OCI-LY3 (cell line): ENCODE data around the gene BRSK1.

Experiments used
- H2AFZ ChIP-seq: fragments of 200-600, 300-600 bp; shearing (Covaris generic); 2 replicates; pipeline ENCODE4 v1.6.0; 2014; ENCODE audit warnings: antibody characterized with exemption, low read depth, low read length
- H3K27ac ChIP-seq: fragments of 200-600, 300-600 bp; sonication (generic); 2 replicates; pipeline ENCODE4 v1.5.1; 2014; ENCODE audit warnings: mild to moderate bottlenecking, low read length, moderate library complexity, mixed read lengths
- H3K27me3 ChIP-seq: fragments of 200-600, 300-600 bp; sonication (generic); 2 replicates; pipeline ENCODE4 v1.6.1; 2014; ENCODE audit warnings: low read depth, low read length, mixed read lengths
- H3K36me3 ChIP-seq: fragments of 200-600, 300-600 bp; sonication (generic); replicated peaks from 2 replicates; pipeline ENCODE3; 2014; ENCODE audit warnings: low read depth, low read length, mixed read lengths
- H3K4me1 ChIP-seq: fragments of 300-600, 200-600 bp; sonication (generic); 2 replicates; pipeline ENCODE4 v1.6.1; 2014; ENCODE audit warnings: low read length, mixed read lengths
- H3K4me2 ChIP-seq: fragments of 200-600, 300-600 bp; sonication (generic); 2 replicates; pipeline ENCODE4 v1.6.1; 2014; ENCODE audit warnings: low read length, mixed read lengths
- H3K4me3 ChIP-seq: fragments of 300-600, 200-600 bp; sonication (generic); 2 replicates; pipeline ENCODE4 v1.5.1; 2014; ENCODE audit warnings: antibody characterized with exemption, mild to moderate bottlenecking, low read length, moderate library complexity
- H3K79me2 ChIP-seq: fragments of 300-600, 200-600 bp; shearing (Covaris generic); 2 replicates; pipeline ENCODE4 v1.6.1; 2014; ENCODE audit warnings: mild to moderate bottlenecking, low read length, mixed read lengths
- H3K9ac ChIP-seq: fragments of 300-600, 200-600 bp; shearing (Covaris generic); 2 replicates; pipeline ENCODE4 v1.6.0; 2014; ENCODE audit warnings: mild to moderate bottlenecking, low read length, moderate library complexity
- H3K9me3 ChIP-seq: fragments of 200-600, 300-600 bp; shearing (Covaris generic); 2 replicates; pipeline ENCODE4 v1.6.1; 2014; ENCODE audit warnings: low read length, mixed read lengths; ENCODE audit not compliant: insufficient read depth
- H4K20me1 ChIP-seq: fragments of 200-600, 300-600 bp; sonication (generic); 2 replicates; pipeline ENCODE4 v1.6.1; 2016; ENCODE audit warnings: low read length, mixed read lengths; ENCODE audit not compliant: insufficient read depth
- CTCF ChIP-seq: fragments of 200-600, 300-600 bp; sonication (generic); IDR thresholded peaks from 2 replicates; pipeline ENCODE4 v1.5.1; 2014; ENCODE audit warnings: antibody characterized with exemption, low read length, low read depth
- EZH2phosphoT487 ChIP-seq: fragments of 200-600 bp; shearing (Covaris generic); IDR thresholded peaks from 2 replicates; pipeline ENCODE4 v1.6.1; 2018; ENCODE audit warnings: antibody characterized with exemption, mixed run types, low read depth

Gene BRSK1

DNA sequence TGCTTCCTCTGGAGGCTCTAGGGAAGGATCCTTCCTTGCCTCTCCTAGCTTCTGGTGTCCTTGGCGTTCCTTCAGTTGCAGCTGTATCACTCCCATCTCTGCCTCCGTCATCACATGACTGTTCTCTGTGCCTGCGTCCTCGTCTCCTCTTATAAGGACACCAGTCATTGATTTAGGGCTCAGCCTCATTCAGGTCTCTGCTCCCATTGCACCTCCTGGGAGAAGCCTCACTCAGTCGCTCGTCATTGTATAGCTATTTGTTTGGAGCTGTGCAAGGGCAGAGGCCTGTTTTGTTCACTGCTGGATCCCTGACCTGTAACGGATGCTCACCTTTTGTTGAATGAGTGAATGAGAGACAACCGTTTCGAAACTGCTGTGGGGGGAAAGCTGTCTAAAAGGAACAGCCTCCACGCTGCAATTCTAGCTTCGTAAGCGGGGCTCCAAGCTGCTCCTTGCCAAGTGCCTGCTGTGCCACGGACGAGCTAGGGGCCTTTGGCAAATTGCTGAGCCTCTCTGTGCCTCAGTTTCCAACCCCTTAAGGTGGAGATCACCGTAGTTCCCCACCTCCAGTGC is 17.2 kb downstream of the BRSK1 start:
- peak overlapping the region; percentile 86 for H3K4me2 ChIP-seq
- H3K79me2 ChIP-seq: no peaks in the 10 kb centered on the region
- no peak for TF ChIP-seq CTCF
- no peak for TF ChIP-seq EZH2phosphoT487
- no peak overlapping the region for H3K9ac ChIP-seq
- H3K36me3 ChIP-seq: no peaks in the 10 kb centered on the region
- peaks cover 6% of the 10 kb centered on the region; the same call in 1 of the 2 replicates for H3K27me3 ChIP-seq
- no peaks in the 10 kb centered on the region for H3K9me3 ChIP-seq
- peak overlapping the region; percentile 85 for H3K4me3 ChIP-seq
- no peak overlapping the region for H3K27ac ChIP-seq
- no peaks in the 10 kb centered on the region for H4K20me1 ChIP-seq
- no peak overlapping the region; the same call in 1 of the 2 replicates for H2AFZ ChIP-seq
- H3K4me1 ChIP-seq: peaks cover 10% of the 10 kb centered on the region; the same call in 1 of the 2 replicates

- peak overlapping the region; percentile 99 for H2AFZ ChIP-seq
- peak overlapping the region; percentile 70 for H3K9ac ChIP-seq
- H3K27ac ChIP-seq: peak overlapping the region; percentile 20; the same call in 1 of the 2 replicates
- no peaks in the 10 kb centered on the region for H4K20me1 ChIP-seq
- H3K79me2 ChIP-seq: no peaks in the 10 kb centered on the region
- TF ChIP-seq EZH2phosphoT487 (no peak), CTCF (peak; percentile 94)
- no peaks in the 10 kb centered on the region for H3K36me3 ChIP-seq
- H3K27me3 ChIP-seq: peaks cover 6% of the 10 kb centered on the region; the same call in 1 of the 2 replicates
- H3K4me3 ChIP-seq: peak overlapping the region; percentile 85
- H3K4me2 ChIP-seq: peak overlapping the region; percentile 86
- H3K4me1 ChIP-seq: peaks cover 10% of the 10 kb centered on the region; the same call in 1 of the 2 replicates
- no peaks in the 10 kb centered on the region for H3K9me3 ChIP-seq
Observed at GRCh38 chr19:55301459-55302317, 17.9 kb downstream of the BRSK1 start.

GRCh38 chr19:55302318-55302703 is 18.5 kb downstream of the BRSK1 start:
- Histone ChIP-seq H3K9ac (peak overlapping the region; percentile 70), H3K27me3 (peaks cover 6% of the 10 kb centered on the region; the same call in 1 of the 2 replicates), H3K4me3 (peak overlapping the region; percentile 85), H3K9me3 (no peaks in the 10 kb centered on the region), H3K27ac (peak overlapping the region; percentile 20; the same call in 1 of the 2 replicates), H3K4me2 (peak overlapping the region; percentile 86), H2AFZ (peak overlapping the region; percentile 99), H3K36me3 (no peaks in the 10 kb centered on the region), H3K79me2 (no peaks in the 10 kb centered on the region), H4K20me1 (no peaks in the 10 kb centered on the region), H3K4me1 (peaks cover 10% of the 10 kb centered on the region; the same call in 1 of the 2 replicates)
- no peak for TF ChIP-seq CTCF
- TF ChIP-seq EZH2phosphoT487: no peak

DNA sequence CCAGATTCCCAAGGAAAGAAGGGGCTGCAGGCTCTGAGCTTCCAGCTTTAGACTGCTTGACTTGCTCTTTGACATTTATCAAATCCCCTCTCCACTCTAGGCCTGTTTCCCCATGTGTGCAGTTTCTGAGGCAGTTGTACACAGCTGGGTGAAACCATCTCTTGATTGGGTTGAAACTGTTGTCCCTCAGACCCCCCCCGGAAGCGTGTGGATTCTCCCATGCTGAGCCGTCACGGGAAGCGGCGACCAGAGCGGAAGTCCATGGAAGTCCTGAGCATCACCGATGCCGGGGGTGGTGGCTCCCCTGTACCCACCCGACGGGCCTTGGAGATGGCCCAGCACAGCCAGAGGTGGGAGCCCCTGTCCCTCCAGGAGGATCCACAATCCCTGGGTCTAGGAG is 19.7 kb downstream of the BRSK1 start:
- Histone ChIP-seq H3K27me3 (peaks cover 3% of the 10 kb centered on the region; the same call in 1 of the 2 replicates), H3K4me2 (no peak overlapping the region), H3K9me3 (no peaks in the 10 kb centered on the region), H2AFZ (no peak overlapping the region), H3K4me3 (no peak overlapping the region), H3K27ac (no peak overlapping the region), H3K36me3 (no peaks in the 10 kb centered on the region), H3K9ac (no peak overlapping the region), H3K79me2 (no peaks in the 10 kb centered on the region), H4K20me1 (no peaks in the 10 kb centered on the region), H3K4me1 (peaks cover 10% of the 10 kb centered on the region; the same call in 1 of the 2 replicates)
- no peak for TF ChIP-seq CTCF
- no peak for TF ChIP-seq EZH2phosphoT487
